Natural killer cell (primary cell): ENCODE measurements around the gene CARMIL1. TPM values are rescaled to one million over a fixed set of nuclear protein-coding genes. Genes with fewer than 3 reads are reported as not detected.
A peak's percentile ranks its signal among the peaks of the same experiment; 100 is the strongest.

Source experiments
- ATAC-seq, 3 donors: fragments of 150-1000 bp in 2 of 3; fragments of 200-7000 bp in 1 of 3; cut with Tn5 transposase; 1 replicate in 1 of 3; 2 replicates in 2 of 3; pipeline ENCODE4 v1.10.0; 2021; ENCODE audit warnings: mild to moderate bottlenecking in 2 of 3, moderate library complexity in 2 of 3
- DNase-seq, 2 donors: peaks; one replicate each; pipeline versions ENCODE4 v3.0.0 to v3.0.0-alpha.2; 2013 to 2021; ENCODE audit warnings: mixed read lengths in 1 of 2
- H3K27ac ChIP-seq: one replicate; pipeline ENCODE4 v1.5.1; 2013; ENCODE audit warnings: mild to moderate bottlenecking, low read length
- H3K27me3 ChIP-seq: one replicate; pipeline ENCODE4 v1.6.1; 2013; ENCODE audit warnings: low read length; ENCODE audit not compliant: control insufficient read depth, insufficient read depth
- H3K36me3 ChIP-seq: one replicate; pipeline ENCODE4 v1.6.1; 2013; ENCODE audit warnings: low read length; ENCODE audit not compliant: control insufficient read depth, insufficient read depth
- H3K4me1 ChIP-seq: one replicate; pipeline ENCODE4 v1.6.1; 2013; ENCODE audit warnings: low read length; ENCODE audit not compliant: control insufficient read depth, insufficient read depth
- H3K4me3 ChIP-seq: one replicate; pipeline ENCODE4 v1.5.1; 2013; ENCODE audit warnings: low read length
- H3K9me3 ChIP-seq: one replicate; pipeline ENCODE4 v1.6.1; 2013; ENCODE audit warnings: low read length; ENCODE audit not compliant: control insufficient read depth, insufficient read depth
- H3K27ac Mint-ChIP-seq, 2 donors: one replicate each; pipeline ENCODE4 v1.8.0; 2022; ENCODE audit warnings: mild to moderate bottlenecking in 2 of 2, mixed read lengths in 2 of 2, moderate library complexity in 1 of 2
- H3K27me3 Mint-ChIP-seq, 2 donors: one replicate each; pipeline ENCODE4 v1.8.0; 2022; ENCODE audit warnings: low read depth in 2 of 2, mixed read lengths in 2 of 2
- H3K36me3 Mint-ChIP-seq: one replicate; pipeline ENCODE4 v1.8.0; 2022; ENCODE audit warnings: mixed read lengths
- H3K4me1 Mint-ChIP-seq, 2 donors: one replicate each; pipeline ENCODE4 v1.8.0; 2022; ENCODE audit warnings: mixed read lengths in 2 of 2
- H3K4me3 Mint-ChIP-seq: one replicate; pipeline ENCODE4 v1.8.0; 2022; ENCODE audit warnings: mild to moderate bottlenecking, moderate library complexity, mixed read lengths
- H3K9me3 Mint-ChIP-seq, 2 donors: one replicate each; pipeline ENCODE4 v1.8.0; 2022; ENCODE audit warnings: mixed read lengths in 2 of 2
- whole genome bisulfite sequencing: methylation state at CpG from one replicate; pipeline ENCODE4 v1.1.7; 2013; ENCODE audit warnings: missing lambda C conversion rate; ENCODE audit not compliant: insufficient coverage; 5-methylcytosine and 5-hydroxymethylcytosine counted together
- intact Hi-C: fragments of 100-400 bp; cut with micrococcal nuclease; formaldehyde crosslinking; loops from one replicate; pipeline ENCODE4 v1.14.2; 2022
- total RNA-seq, 4 donors: library from RNA; stranded (reverse); fragments of 120-200 nt in 1 of 4; gene quantifications; one replicate each; pipeline versions ENCODE4 v1.2.3 to v1.2.4, GENCODE V29; 2013 to 2022
- TF ChIP-seq, protein P1 (sequence below): fragments of 200-600 bp; IDR thresholded peaks from one replicate; pipeline ENCODE4 v1.8.0; 2022; ENCODE audit warnings: antibody characterized with exemption

Gene CARMIL1
- total RNA-seq, 3 donors from 2014 or later (not counting 1 experiment from before 2014, with no cell fraction given) = 0.25 to 1.1 (median 0.35) TPM

DNA sequence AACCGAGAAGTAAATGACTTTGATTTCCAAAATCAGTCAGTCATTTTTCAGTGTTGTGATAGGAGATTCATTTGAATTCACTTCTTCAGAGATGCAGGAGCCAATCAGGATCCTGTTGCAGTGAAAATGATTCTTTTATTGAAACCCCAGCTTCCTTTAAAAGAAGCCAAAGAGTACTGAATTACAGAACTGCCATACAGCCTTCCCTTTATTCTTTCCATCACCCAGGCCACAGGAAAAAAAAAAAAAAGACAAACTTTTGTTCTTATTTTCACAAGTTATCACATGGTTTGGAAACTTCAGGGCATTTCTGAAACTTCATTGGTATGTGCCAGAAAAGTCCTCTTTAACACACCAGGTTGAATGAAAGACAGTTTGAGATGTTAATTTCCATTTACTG is 1.8 kb upstream of the CARMIL1 start:
- peaks cover 20% of the 10 kb centered on the region for H3K4me1 ChIP-seq
- Mint-ChIP-seq H3K27me3 (peaks cover 33 to 35% of the 10 kb centered on the region in 2 donors), H3K9me3 (no peaks in the 10 kb centered on the region), H3K4me3 (no peak overlapping the region), H3K27ac (no peak overlapping the region), H3K4me1 (peaks cover 4 to 19% of the 10 kb centered on the region in 2 donors), H3K36me3 (no peaks in the 10 kb centered on the region)
- H3K4me3 ChIP-seq = no peak overlapping the region
- no peak for DNase-seq
- peaks cover 7% of the 10 kb centered on the region for H3K27me3 ChIP-seq
- H3K36me3 ChIP-seq = no peaks in the 10 kb centered on the region
- TF ChIP-seq, protein P1, sequence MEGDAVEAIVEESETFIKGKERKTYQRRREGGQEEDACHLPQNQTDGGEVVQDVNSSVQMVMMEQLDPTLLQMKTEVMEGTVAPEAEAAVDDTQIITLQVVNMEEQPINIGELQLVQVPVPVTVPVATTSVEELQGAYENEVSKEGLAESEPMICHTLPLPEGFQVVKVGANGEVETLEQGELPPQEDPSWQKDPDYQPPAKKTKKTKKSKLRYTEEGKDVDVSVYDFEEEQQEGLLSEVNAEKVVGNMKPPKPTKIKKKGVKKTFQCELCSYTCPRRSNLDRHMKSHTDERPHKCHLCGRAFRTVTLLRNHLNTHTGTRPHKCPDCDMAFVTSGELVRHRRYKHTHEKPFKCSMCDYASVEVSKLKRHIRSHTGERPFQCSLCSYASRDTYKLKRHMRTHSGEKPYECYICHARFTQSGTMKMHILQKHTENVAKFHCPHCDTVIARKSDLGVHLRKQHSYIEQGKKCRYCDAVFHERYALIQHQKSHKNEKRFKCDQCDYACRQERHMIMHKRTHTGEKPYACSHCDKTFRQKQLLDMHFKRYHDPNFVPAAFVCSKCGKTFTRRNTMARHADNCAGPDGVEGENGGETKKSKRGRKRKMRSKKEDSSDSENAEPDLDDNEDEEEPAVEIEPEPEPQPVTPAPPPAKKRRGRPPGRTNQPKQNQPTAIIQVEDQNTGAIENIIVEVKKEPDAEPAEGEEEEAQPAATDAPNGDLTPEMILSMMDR = no peak
- ATAC-seq = no peak
- H3K27ac ChIP-seq = no peak overlapping the region
- no peaks in the 10 kb centered on the region for H3K9me3 ChIP-seq
- WGBS = 94% methylated on average over 1 of the region's 1 CpG
- intact Hi-C loops = no loop called here

DNA sequence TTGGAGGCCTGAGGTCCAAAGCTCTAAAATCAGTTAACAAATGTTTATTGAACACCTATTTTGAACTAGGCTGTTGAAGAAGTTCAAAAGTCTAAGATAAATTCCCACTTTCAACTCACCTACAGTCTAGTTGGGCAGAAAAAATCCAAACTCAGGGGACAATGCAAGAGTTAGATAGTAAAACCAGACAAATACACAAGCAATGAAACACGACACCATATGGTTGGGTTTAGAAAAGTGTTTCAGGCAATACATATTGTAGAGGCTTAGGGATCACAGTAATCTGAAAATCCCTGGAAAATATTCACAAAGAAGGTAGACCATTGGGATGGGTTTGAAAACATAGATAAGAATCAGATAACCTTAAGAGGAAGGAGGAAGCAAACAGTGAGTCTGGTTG is 1.3 kb upstream of the CARMIL1 start:
- Mint-ChIP-seq H3K27me3 (peaks cover 28 to 33% of the 10 kb centered on the region in 2 donors), H3K9me3 (no peaks in the 10 kb centered on the region), H3K4me1 (peaks cover 4 to 19% of the 10 kb centered on the region in 2 donors), H3K4me3 (peak overlapping the region; percentile 81), H3K27ac (no peak overlapping the region), H3K36me3 (no peaks in the 10 kb centered on the region)
- H3K9me3 ChIP-seq = no peaks in the 10 kb centered on the region
- no peak overlapping the region for H3K27ac ChIP-seq
- 100% methylated on average over 1 of the region's 1 CpG for WGBS
- TF ChIP-seq, protein P1 = no peak
- ATAC-seq = no peak
- no peak for DNase-seq
- H3K27me3 ChIP-seq = peaks cover 7% of the 10 kb centered on the region
- no peak overlapping the region for H3K4me3 ChIP-seq
- H3K4me1 ChIP-seq = peaks cover 20% of the 10 kb centered on the region
- no peaks in the 10 kb centered on the region for H3K36me3 ChIP-seq
- intact Hi-C loops = no loop called here

DNA sequence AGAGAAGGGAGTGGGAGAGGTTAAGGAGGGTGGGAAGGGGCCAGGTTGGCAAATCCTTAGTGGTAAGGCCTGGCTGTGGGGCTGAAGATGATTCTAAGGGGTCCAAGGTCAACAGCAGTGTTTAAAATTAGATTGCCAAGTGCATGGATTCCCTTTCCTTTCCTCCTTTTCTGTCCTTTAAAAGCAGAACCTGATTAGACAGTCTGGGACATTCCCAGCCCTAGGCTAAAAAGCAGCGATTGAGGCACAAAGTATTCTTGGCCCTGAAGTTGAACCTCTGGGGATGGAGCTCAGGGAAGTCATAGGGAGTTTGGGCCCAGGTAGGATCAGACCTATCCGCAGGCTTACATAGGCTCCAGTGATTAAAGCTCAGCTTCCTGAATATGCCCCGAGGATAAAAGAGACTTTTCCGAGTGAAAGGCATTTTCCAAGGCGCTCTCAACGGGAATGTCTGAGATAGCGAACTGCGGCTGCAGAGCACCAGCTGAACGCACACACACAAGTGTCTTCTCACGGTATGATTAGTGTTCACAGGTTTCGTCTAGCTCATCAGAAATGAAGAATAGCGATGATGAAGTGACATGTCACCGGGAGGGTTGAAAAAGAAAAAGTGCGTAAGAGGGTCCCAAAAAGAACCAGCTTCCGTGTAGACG is 787 bp upstream of the CARMIL1 start:
- Histone ChIP-seq H3K4me3 (peak overlapping the region; percentile 62), H3K4me1 (peaks cover 20% of the 10 kb centered on the region), H3K36me3 (no peaks in the 10 kb centered on the region), H3K9me3 (no peaks in the 10 kb centered on the region), H3K27ac (no peak overlapping the region), H3K27me3 (peaks cover 7% of the 10 kb centered on the region)
- ATAC-seq (peak; percentile 6 to 29 (median 21)), DNase-seq (no peak)
- Mint-ChIP-seq H3K27ac (peak overlapping the region in 1 of 2 donors; percentile 35), H3K36me3 (no peaks in the 10 kb centered on the region), H3K27me3 (peaks cover 22 to 28% of the 10 kb centered on the region in 2 donors), H3K4me3 (peak overlapping the region; percentile 90), H3K9me3 (no peaks in the 10 kb centered on the region), H3K4me1 (peaks cover 4 to 19% of the 10 kb centered on the region in 2 donors)
- intact Hi-C loops = no loop called here
- WGBS = 9% methylated on average over 16 of the region's 16 CpGs
- TF ChIP-seq, protein P1 = no peak
